ENCODE data around the gene BRMS1L.

- TF ChIP-seq POLR2A (IDR thresholded peaks at IDR 0.05): no peak
- TF ChIP-seq CTCF (IDR thresholded peaks at IDR 0.05): no peak
Observed at GRCh38 chr14:35877276-35877675, 51.1 kb downstream of the BRMS1L start.

Data from body of pancreas (tissue), 4 donors.